ENCODE data around the gene TWNK. TPM values are rescaled to one million over a fixed set of nuclear protein-coding genes. Genes with fewer than 3 reads are reported as not detected.

The TWNK gene
- total RNA-seq, 3 donors from 2014 or later = 49.8 to 55.5 (median 55.5) TPM

Other genes starting within 250 kb of the TWNK start
- not detected for gene PAX2, start 242.0 kb upstream of the TWNK start, total RNA-seq
- 10 to 100 TPM; 16.6 to 18.6 (median 17.6) TPM for gene SLF2, start 74.6 kb upstream of the TWNK start, total RNA-seq
- under 1 TPM; 0.35 to 0.69 (median 0.48) TPM for gene SEMA4G, start 18.0 kb upstream of the TWNK start, total RNA-seq
- 10 to 100 TPM; 68.8 to 76.3 (median 69.3) TPM for gene MRPL43, start within 50 bp of the TWNK start, total RNA-seq
- 10 to 100 TPM in 1 of 3 donors, 1 to 10 TPM in 2; 9.3 to 10.2 (median 9.8) TPM for gene LZTS2, start 12.3 kb downstream of the TWNK start, total RNA-seq
- under 1 TPM in 2 of 3 donors, not detected in 1; 0.05 to 0.26 TPM for gene PDZD7, start 43.6 kb downstream of the TWNK start, total RNA-seq
- gene SFXN3, start 43.7 kb downstream of the TWNK start, total RNA-seq = 1 to 10 TPM; 8.7 to 9.8 (median 9.7) TPM
- gene KAZALD1, start 74.4 kb downstream of the TWNK start, total RNA-seq = under 1 TPM in 1 of 3 donors, not detected in 2; 0.19 TPM
- gene TLX1, start 143.8 kb downstream of the TWNK start, total RNA-seq = not detected
- not detected for gene LBX1, start 241.9 kb downstream of the TWNK start, total RNA-seq